SH-SY5Y (cell line): ENCODE data around the gene CEMIP.

Source experiments
- GATA2 ChIP-seq: IDR thresholded peaks from 2 replicates; pipeline ENCODE4 v1.6.1; 2011; ENCODE audit warnings: mild to moderate bottlenecking, low read depth, low read length
- GATA3 ChIP-seq: IDR thresholded peaks from 2 replicates; pipeline ENCODE4 v1.6.1; 2011; ENCODE audit warnings: low read depth, mild to moderate bottlenecking, low read length, moderate library complexity

DNA sequence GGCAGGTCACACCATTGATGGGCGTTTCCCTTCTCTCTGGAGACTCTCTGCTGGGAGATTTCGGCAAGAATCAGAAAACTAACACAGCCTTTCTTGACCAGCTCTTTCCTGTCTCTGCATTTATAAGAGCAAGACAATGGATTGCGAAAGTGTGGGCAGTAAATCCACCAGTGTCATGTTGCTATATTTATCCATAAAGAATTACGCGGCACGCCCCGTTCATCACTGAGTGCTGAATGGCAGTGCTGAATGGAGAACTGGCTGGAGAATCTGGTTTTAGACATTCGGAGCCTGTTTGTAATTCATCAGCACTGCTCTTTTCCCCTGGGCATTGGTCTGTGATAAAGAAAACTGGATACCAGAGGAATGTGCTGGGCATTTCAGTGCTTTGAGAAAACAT is 2.0 kb upstream of the CEMIP start:
- no peak for TF ChIP-seq GATA2
- TF ChIP-seq GATA3 = no peak
